Loucy (cell line): ENCODE data around the gene RHBDL3.

ENCODE experiments used
- EZH2phosphoT487 ChIP-seq: fragments of 200-600 bp; IDR thresholded peaks from 2 replicates; pipeline ENCODE4 v1.6.1; 2018; ENCODE audit warnings: antibody characterized with exemption, mild to moderate bottlenecking, moderate library complexity, borderline replicate concordance
- TF ChIP-seq, protein P1 (sequence below): fragments of 200-600 bp; sonication (generic); conservative IDR thresholded peaks from 2 replicates; pipeline ENCODE4 v1.5.1; 2014; ENCODE audit warnings: mild to moderate bottlenecking, antibody characterized with exemption, low read length

DNA sequence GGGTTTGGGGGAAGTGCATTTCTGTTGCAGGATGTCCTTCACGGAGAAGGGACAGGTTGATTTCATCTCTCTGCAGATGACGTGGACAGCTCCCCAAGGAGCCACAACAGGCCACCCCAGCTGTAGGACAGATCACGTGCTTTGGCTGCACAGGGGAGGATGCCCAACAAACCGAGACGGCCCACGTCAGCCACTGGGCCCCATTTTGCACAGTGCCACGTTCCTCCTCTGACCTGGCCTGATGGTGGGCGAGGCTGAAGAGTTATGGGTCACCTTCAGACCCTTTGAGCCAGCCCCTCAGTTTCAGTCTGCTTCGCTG is 9.0 kb upstream of the RHBDL3 start:
- TF ChIP-seq, protein P1, sequence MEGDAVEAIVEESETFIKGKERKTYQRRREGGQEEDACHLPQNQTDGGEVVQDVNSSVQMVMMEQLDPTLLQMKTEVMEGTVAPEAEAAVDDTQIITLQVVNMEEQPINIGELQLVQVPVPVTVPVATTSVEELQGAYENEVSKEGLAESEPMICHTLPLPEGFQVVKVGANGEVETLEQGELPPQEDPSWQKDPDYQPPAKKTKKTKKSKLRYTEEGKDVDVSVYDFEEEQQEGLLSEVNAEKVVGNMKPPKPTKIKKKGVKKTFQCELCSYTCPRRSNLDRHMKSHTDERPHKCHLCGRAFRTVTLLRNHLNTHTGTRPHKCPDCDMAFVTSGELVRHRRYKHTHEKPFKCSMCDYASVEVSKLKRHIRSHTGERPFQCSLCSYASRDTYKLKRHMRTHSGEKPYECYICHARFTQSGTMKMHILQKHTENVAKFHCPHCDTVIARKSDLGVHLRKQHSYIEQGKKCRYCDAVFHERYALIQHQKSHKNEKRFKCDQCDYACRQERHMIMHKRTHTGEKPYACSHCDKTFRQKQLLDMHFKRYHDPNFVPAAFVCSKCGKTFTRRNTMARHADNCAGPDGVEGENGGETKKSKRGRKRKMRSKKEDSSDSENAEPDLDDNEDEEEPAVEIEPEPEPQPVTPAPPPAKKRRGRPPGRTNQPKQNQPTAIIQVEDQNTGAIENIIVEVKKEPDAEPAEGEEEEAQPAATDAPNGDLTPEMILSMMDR: no peak
- no peak for TF ChIP-seq EZH2phosphoT487
